ENCODE data around the gene CDH2.

Gene CDH2

GRCh38 chr18:28039078-28039477 lies 137.9 kb downstream of the CDH2 start:
- H3K4me3 ChIP-seq (ENCODE audit: control insufficient read depth, low read depth, low read length): no peak overlapping the region
- peak; percentile 58 for DNase-seq (ENCODE audit: low read depth)
- no peak for TF ChIP-seq CTCF (conservative IDR thresholded peaks at IDR 0.05; ENCODE audit: control insufficient read depth, insufficient read depth, low read depth, low read length)

- DNase-seq (ENCODE audit: low read depth): no peak
- TF ChIP-seq CTCF (conservative IDR thresholded peaks at IDR 0.05; ENCODE audit: control insufficient read depth, insufficient read depth, low read depth, low read length): no peak
- no peak overlapping the region for H3K4me3 ChIP-seq (ENCODE audit: control insufficient read depth, low read depth, low read length)
These were observed 140.4 kb downstream of the CDH2 start for GRCh38 chr18:28036488-28036887.

GRCh38 chr18:28034567-28034966 lies 142.4 kb downstream of the CDH2 start:
- TF ChIP-seq CTCF (conservative IDR thresholded peaks at IDR 0.05; ENCODE audit: control insufficient read depth, insufficient read depth, low read depth, low read length): no peak
- DNase-seq (ENCODE audit: low read depth): no peak
- no peak overlapping the region for H3K4me3 ChIP-seq (ENCODE audit: control insufficient read depth, low read depth, low read length)

DNA sequence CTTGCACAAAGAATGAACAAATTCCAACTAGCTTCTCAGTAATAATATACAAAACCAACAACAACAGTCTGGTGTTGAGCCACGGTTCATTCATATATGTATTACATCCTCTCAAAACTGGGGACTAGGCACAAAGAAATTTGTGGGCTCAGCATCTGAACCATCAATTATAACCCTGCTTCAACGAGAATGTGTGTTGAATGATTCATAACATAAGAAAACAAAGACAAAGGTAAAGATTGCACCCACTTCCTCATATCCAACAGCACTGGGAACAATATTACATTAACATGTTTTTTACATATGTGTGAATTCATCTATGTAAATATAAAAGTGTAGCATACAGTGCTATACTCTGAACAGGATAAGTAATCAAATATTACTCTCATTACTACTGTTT lies 144.8 kb downstream of the CDH2 start:
- TF ChIP-seq CTCF (conservative IDR thresholded peaks at IDR 0.05; ENCODE audit: control insufficient read depth, insufficient read depth, low read depth, low read length): no peak
- no peak overlapping the region for H3K4me3 ChIP-seq (ENCODE audit: control insufficient read depth, low read depth, low read length)
- peak; percentile 18 for DNase-seq (ENCODE audit: low read depth)

DNA sequence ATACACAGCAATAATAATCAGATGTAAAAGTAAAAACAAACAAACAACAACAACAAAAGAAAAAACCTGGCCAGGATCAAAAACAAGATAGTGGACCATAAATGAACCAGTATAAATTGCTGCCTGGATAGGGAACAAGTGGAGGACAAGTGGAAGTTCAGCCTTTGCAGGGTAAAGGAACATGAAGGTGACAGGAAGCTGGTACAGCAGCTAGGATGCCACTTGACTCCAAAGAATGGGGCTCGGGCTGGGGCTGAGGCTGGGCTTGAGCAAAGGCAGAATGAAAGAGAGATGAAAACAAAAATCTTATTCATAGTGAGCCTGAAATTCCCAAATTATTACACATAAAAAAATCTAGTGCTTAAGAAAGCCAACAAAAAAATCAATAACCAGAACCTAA lies 146.5 kb downstream of the CDH2 start:
- no peak overlapping the region for H3K4me3 ChIP-seq (ENCODE audit: control insufficient read depth, low read depth, low read length)
- DNase-seq (ENCODE audit: low read depth): no peak
- TF ChIP-seq CTCF (conservative IDR thresholded peaks at IDR 0.05; ENCODE audit: control insufficient read depth, insufficient read depth, low read depth, low read length): no peak

- TF ChIP-seq CTCF (conservative IDR thresholded peaks at IDR 0.05; ENCODE audit: control insufficient read depth, insufficient read depth, low read depth, low read length): no peak
- H3K4me3 ChIP-seq (ENCODE audit: control insufficient read depth, low read depth, low read length): no peak overlapping the region
- no peak for DNase-seq (ENCODE audit: low read depth)
These were observed 149.2 kb downstream of the CDH2 start for GRCh38 chr18:28027755-28028154.

- H3K4me3 ChIP-seq (ENCODE audit: control insufficient read depth, low read depth, low read length): no peak overlapping the region
- DNase-seq (ENCODE audit: low read depth): no peak
- no peak for TF ChIP-seq CTCF (conservative IDR thresholded peaks at IDR 0.05; ENCODE audit: control insufficient read depth, insufficient read depth, low read depth, low read length)
These were observed 157.4 kb downstream of the CDH2 start for GRCh38 chr18:28019425-28020108.
